Measurements from ENCODE around the gene MARCO.

- no peak for TF ChIP-seq GATA2 (IDR thresholded peaks at IDR 0.05; ENCODE audit: low read depth, low read length)
- no peak for TF ChIP-seq GATA3 (IDR thresholded peaks at IDR 0.05; ENCODE audit: low read depth, low read length)
Observed at GRCh38 chr2:118979152-118979861, 37.3 kb downstream of the MARCO start.

Measured in SH-SY5Y (cell line).